GM11168 (cell line): Measurements from ENCODE around the gene PPFIA2.
"Not testable (repeated sequence)": the region's sequence is repeated elsewhere in the genome, so short reads cannot be mapped to it uniquely, and the experiment has no call there.

Experiments
- in situ Hi-C: fragments of 300-500 bp; cut with MboI; formaldehyde crosslinking; loops from one replicate; pipeline ENCODE4 v1.12.0; 2022; ENCODE audit warnings: low sequenced_read_pairs; ENCODE audit not compliant: unreplicated experiment

Gene PPFIA2

DNA sequence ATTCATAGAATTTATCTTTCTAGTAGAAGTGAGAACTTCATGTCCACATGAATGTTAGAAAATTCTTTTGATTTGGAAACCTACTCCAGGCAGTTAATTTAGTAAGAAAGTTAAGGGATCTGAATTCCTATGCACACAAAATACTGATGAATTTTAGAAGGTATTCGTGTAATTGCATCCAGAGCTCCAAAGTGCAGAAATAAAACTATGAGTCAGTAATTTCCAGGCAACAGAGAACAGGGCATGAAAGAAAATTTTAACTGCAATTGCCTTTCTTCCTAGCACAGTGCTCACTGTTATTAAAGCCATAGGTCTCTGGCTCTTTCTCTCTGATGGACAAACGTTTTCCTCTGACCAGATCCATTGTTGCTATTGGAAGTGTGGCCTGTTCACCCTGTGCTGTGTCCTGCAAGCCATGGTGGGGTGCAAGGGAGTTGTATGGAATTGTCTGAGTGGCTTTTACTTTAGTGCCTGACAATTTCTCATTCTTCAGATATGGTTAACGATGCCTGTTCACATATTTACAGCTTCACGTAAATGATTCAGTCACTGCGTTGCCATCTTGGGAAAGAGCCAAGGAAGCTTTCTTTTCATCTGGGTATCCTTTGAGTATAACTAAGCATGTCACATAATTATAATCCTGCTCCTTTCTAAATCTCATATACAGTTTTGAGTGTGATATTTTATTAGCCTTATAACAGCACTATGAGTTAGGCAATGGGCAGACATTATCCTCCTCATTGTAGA, 536.1 kb downstream of the PPFIA2 start:
- in situ Hi-C loops: no loop called here

DNA sequence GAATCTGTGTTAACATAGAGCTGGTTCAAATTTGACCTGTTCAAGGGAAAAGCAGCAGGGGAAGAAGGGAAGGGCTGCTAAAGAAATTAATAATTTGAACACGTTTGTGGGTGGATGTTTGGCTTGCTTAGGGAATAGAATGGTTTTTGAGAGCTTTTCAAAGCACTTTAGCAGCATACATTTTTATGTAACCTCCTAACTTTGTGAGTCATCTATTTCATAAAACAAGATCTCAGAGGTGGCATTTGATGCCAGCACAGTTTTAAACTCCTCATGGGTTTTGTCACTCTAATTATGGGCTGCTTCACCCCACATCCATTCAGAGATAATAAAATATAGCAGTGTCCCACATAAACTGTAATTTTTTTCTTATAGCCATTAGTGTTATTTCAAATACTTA, 537.5 kb downstream of the PPFIA2 start:
- in situ Hi-C loops: no loop called here

DNA sequence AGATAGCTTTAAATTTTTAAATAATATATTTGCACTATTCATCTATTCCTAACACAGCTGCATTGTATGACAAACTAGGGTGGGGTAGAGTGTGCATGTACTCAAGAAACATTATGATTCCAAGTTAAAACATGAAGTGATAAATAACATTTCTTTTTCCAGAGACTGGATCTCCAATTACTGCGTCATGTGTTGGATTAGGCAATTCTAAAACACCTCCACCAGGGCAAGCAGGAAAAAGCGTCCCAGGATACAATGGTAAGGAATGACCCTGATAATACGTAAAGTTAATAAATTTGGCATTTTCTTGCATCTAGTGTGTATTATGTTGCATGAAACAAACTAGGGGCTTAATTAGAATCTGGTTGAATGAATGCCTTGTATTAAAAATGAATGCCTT, 542.4 kb downstream of the PPFIA2 start:
- in situ Hi-C loops: no loop called here

DNA sequence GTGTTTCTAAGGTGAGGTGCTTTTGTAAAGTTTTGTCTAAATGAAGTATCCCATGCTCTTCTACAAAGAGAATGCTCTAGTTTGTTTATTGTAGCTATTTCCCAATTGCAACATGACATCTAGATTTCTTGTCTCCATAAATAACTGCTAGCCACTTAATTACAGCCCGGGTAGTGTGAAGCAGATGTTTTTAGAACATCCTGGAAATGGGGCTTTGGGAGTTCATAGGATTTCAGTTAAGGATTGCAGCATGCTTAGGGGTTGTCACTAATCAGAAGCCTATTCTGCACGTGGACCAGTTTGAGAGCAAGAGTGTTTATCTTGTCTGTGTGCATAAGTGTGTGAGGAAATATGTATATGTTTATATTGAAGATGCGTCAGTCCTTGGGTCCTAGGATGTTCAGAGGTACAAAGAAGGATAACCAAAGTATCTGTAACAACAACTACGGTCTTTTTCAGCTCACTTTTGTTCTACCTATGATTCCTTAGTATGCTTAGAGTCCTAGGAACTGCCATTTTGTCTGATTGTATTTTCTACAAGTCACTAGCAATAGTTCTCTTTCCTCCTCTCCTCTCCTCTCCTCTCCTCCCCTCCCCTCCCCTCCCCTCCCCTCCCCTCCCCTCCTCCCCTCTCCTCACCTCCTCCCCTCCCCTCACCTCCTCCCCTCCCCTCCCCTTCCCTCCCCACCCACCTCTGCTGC, 546.0 kb downstream of the PPFIA2 start:
- in situ Hi-C loops: no loop called here

DNA sequence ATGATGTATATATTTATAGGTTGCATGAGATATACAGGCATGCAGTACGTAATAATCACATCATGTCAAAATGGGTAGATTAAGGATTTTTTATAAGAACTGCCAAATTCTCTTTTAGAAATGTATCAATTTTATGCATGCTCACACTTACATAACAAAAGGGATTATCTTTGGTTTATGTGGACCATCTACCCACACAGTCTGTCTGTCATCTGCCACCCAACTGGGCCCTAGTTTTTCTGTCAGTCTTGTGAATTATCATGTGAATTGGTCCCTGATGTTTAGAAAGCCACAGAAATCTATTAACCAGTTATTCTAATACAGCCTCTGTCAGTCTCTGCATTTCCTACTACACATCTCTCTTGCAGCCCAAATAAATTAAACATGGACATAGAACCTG, 547.8 kb downstream of the PPFIA2 start:
- in situ Hi-C loops: no loop called here

DNA sequence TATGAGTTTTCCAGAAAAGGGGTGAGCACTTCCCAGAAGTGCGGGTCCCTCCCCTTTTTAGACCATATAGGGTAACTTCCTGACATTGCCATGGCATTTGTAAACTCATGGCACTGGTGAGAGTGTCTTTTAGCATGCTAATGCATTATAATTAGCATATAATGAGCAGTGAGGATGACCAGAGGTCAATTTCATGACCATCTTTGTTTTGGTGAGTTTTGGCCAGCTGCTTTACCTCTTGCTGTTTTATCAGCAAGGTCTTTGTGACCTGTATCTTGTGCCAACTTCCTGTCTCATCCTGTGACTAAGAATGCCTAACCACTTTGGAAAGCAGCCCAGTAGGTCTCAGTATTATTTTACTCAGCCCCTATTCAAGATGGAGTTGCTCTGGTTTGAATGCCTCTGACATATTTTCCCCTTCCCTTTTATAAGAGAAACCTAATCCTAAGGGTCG, 549.4 kb downstream of the PPFIA2 start:
- in situ Hi-C loops: not testable (repeated sequence)

DNA sequence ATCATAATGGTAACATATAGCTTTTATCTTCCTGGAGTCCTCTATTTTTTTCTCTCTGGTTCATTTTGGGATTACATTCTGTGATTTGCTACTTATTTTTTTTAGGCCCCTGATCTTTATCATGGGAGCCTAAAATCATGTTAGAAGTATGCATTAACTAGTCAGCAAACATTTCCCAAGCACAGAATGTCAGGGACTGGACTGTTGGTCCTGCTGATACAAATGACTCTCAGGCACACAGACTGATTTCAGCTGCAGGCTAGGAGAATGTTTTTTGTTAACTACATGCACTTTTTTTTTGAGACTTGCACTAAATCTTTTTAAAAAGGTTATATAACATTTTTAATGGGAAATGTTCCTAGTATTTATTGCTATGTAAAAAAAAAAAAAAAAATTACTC, 550.1 kb downstream of the PPFIA2 start:
- in situ Hi-C loops: no loop called here

DNA sequence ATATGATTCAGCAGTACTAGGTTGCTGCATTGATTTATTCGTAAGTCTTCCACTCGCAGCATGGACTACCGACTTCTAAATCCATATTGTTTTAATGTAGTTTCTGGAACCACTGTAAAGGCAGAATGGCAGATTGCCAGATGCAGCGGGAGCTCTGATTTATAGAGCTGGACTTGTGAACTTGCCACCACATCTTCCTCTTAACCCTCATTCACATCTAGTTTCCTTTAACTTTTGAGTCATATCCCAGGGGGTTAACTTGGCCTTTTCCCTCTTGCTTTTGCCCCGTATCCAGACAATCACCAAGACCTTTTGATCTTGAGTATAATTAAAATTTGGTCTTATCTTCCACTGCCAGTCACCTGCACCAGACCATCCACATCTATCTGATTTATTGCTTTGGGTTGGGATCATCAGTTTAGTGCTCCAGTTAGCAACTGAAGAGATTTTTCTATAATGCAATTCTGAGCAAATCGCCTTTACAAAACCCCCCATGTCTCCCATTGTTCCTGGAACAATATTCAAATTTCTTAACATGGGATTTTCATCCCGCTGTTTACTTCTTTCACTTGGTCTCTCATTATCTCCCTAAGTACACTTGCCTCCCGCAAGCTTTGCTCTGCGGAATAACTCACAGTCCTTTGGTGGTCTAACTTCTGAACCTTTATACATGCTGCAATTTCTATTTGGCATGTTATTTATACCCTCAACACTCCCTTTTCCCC, 550.8 kb downstream of the PPFIA2 start:
- in situ Hi-C loops: no loop called here
